ENCODE measurements around the gene AP3D1.

AP3D1 gene

DNA sequence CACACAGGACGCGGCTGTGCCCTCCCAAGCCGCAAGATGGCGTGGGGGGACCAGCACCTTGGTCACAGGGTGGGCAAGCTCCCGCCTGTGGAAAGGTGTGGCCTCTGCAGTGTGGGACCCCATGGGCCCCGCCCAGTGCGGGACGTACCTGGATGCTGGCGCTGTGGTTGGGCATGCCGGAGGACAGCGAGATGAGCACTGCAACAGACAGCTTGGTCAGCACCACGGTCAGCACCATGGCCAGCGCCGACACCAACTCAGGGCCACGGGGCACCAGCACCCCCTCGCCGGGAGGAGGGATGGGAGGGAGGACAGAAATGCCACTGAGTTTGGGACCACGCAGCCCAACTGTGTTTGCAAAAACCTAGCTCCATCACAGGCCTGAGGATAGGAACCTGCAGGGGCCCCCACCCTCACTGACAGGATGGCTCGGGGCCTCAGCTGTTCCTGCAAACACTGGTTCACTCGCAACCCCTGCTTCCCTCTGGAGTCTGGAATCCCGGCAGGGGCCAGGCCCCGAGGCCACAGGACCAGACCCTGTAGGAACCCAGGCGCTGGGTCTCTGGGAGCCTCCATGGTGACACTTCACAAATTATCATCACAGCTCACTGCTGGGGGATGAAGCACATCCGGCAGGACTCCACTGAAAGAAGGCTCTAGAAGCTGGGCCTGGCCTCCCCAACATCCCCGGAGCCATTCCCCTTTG, 27.5 kb downstream of the AP3D1 start:
- no peak overlapping the region for H3K4me2 ChIP-seq
- no peak overlapping the region for H2AFZ ChIP-seq (ENCODE audit: low read depth)
- TF ChIP-seq, protein P1, sequence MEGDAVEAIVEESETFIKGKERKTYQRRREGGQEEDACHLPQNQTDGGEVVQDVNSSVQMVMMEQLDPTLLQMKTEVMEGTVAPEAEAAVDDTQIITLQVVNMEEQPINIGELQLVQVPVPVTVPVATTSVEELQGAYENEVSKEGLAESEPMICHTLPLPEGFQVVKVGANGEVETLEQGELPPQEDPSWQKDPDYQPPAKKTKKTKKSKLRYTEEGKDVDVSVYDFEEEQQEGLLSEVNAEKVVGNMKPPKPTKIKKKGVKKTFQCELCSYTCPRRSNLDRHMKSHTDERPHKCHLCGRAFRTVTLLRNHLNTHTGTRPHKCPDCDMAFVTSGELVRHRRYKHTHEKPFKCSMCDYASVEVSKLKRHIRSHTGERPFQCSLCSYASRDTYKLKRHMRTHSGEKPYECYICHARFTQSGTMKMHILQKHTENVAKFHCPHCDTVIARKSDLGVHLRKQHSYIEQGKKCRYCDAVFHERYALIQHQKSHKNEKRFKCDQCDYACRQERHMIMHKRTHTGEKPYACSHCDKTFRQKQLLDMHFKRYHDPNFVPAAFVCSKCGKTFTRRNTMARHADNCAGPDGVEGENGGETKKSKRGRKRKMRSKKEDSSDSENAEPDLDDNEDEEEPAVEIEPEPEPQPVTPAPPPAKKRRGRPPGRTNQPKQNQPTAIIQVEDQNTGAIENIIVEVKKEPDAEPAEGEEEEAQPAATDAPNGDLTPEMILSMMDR (conservative IDR thresholded peaks at IDR 0.05; ENCODE audit: low read depth, low read length) = no peak
- no peak overlapping the region for H3K4me3 ChIP-seq (IDR thresholded peaks at IDR 0.05; ENCODE audit: insufficient read depth, low read depth, low read length)
- no peak overlapping the region for H3K9ac ChIP-seq
- H4K20me1 ChIP-seq (ENCODE audit: insufficient read depth) = no peaks in the 10 kb centered on the region
- no peak overlapping the region for H3K27ac ChIP-seq
- H3K79me2 ChIP-seq (ENCODE audit: insufficient read depth, low read depth) = no peaks in the 10 kb centered on the region
- no peaks in the 10 kb centered on the region for H3K4me1 ChIP-seq (ENCODE audit: low read depth, poor library complexity, severe bottlenecking)
- H3K36me3 ChIP-seq (ENCODE audit: insufficient read depth) = no peaks in the 10 kb centered on the region
- no peaks in the 10 kb centered on the region for H3K27me3 ChIP-seq (ENCODE audit: insufficient read depth, low read depth)

DNA sequence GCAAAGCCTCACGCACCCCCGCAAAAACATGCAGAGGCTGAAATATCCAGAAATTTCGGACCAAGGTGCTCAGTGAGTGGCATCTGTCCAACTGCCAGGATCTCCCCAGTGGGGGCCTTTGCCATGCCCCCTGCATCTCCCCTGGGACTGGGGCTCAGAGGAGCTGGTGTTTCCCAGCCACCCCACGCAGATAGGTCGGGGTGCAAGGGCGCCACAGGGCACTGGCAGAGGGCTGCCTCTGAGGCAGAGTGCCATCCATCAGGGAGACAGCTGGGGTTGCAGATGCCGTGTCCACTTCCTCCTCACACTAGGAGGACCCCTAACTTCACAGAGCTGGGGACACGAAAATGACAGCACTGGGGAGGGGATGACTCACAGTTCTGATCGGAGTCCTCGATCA, 28.4 kb downstream of the AP3D1 start:
- Histone ChIP-seq H3K9ac (no peak overlapping the region), H3K79me2 (ENCODE audit: insufficient read depth, low read depth) (no peaks in the 10 kb centered on the region), H3K4me1 (ENCODE audit: low read depth, poor library complexity, severe bottlenecking) (no peaks in the 10 kb centered on the region), H4K20me1 (ENCODE audit: insufficient read depth) (no peaks in the 10 kb centered on the region), H3K27me3 (ENCODE audit: insufficient read depth, low read depth) (no peaks in the 10 kb centered on the region), H2AFZ (ENCODE audit: low read depth) (no peak overlapping the region), H3K36me3 (ENCODE audit: insufficient read depth) (no peaks in the 10 kb centered on the region), H3K27ac (no peak overlapping the region), H3K4me3 (IDR thresholded peaks at IDR 0.05; ENCODE audit: insufficient read depth, low read depth, low read length) (no peak overlapping the region), H3K4me2 (no peak overlapping the region)
- TF ChIP-seq, protein P1 (conservative IDR thresholded peaks at IDR 0.05; ENCODE audit: low read depth, low read length) = no peak

DNA sequence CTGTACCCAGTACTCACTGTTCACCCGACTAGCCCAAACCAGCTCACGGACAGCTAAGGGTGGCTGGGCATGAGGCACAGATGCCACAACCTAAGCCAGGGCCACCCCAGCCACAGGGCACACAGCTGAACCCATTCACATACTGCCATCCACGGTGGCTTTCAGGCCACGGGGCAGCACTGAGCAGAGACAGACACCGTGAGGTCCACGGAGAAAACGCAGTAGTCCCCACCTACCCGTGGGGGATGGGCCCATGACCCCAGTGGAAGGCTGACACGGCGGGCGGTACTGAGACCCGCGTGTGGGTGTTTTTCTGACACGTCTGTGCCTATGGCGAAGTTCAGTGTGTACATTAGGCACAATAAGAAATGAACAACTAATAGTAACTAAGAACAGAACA, 29.1 kb downstream of the AP3D1 start:
- Histone ChIP-seq H2AFZ (ENCODE audit: low read depth) (no peak overlapping the region), H3K27ac (no peak overlapping the region), H3K4me2 (no peak overlapping the region), H3K36me3 (ENCODE audit: insufficient read depth) (no peaks in the 10 kb centered on the region), H3K4me1 (ENCODE audit: low read depth, poor library complexity, severe bottlenecking) (no peaks in the 10 kb centered on the region), H3K9ac (no peak overlapping the region), H4K20me1 (ENCODE audit: insufficient read depth) (no peaks in the 10 kb centered on the region), H3K4me3 (IDR thresholded peaks at IDR 0.05; ENCODE audit: insufficient read depth, low read depth, low read length) (no peak overlapping the region), H3K27me3 (ENCODE audit: insufficient read depth, low read depth) (no peaks in the 10 kb centered on the region), H3K79me2 (ENCODE audit: insufficient read depth, low read depth) (no peaks in the 10 kb centered on the region)
- TF ChIP-seq, protein P1 (conservative IDR thresholded peaks at IDR 0.05; ENCODE audit: low read depth, low read length) = no peak

DNA sequence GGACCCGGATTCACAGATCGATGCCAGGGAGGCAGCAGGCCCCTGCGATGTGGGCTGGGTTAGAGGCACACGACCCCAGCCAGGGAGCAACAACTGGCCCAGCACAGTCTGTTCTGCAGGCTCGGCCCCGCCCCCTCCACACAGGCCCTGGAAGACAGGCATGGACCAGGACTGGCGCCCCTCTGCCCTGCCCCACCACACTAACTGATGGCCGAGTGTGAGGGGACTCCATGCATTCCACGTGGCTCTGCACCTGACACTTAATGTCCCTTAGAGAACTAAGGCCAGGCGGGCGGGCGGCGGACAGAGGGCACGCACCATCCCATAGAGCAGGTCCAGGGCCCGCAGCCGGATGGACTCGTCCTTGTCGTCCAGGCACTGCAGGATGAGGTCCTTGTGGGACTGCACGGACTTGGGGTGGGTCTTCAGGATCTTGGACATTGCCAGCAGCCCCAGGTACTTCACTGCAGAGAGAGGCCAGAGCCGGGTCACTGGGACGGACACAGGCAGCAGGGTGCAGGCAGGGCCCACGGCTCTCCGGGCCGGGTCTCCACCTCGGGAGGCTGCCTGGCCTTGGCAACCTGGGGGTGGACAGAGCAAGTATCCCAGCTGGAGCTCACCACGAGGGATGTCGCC, 29.8 kb downstream of the AP3D1 start:
- no peaks in the 10 kb centered on the region for H4K20me1 ChIP-seq (ENCODE audit: insufficient read depth)
- H2AFZ ChIP-seq (ENCODE audit: low read depth) = no peak overlapping the region
- H3K4me2 ChIP-seq = no peak overlapping the region
- no peaks in the 10 kb centered on the region for H3K27me3 ChIP-seq (ENCODE audit: insufficient read depth, low read depth)
- H3K36me3 ChIP-seq (ENCODE audit: insufficient read depth) = no peaks in the 10 kb centered on the region
- no peak overlapping the region for H3K9ac ChIP-seq
- H3K79me2 ChIP-seq (ENCODE audit: insufficient read depth, low read depth) = no peaks in the 10 kb centered on the region
- TF ChIP-seq, protein P1 (conservative IDR thresholded peaks at IDR 0.05; ENCODE audit: low read depth, low read length) = no peak
- H3K4me1 ChIP-seq (ENCODE audit: low read depth, poor library complexity, severe bottlenecking) = no peaks in the 10 kb centered on the region
- H3K27ac ChIP-seq = no peak overlapping the region
- H3K4me3 ChIP-seq (IDR thresholded peaks at IDR 0.05; ENCODE audit: insufficient read depth, low read depth, low read length) = no peak overlapping the region
